ENCODE results near the gene CRYL1.

The CRYL1 gene

DNA sequence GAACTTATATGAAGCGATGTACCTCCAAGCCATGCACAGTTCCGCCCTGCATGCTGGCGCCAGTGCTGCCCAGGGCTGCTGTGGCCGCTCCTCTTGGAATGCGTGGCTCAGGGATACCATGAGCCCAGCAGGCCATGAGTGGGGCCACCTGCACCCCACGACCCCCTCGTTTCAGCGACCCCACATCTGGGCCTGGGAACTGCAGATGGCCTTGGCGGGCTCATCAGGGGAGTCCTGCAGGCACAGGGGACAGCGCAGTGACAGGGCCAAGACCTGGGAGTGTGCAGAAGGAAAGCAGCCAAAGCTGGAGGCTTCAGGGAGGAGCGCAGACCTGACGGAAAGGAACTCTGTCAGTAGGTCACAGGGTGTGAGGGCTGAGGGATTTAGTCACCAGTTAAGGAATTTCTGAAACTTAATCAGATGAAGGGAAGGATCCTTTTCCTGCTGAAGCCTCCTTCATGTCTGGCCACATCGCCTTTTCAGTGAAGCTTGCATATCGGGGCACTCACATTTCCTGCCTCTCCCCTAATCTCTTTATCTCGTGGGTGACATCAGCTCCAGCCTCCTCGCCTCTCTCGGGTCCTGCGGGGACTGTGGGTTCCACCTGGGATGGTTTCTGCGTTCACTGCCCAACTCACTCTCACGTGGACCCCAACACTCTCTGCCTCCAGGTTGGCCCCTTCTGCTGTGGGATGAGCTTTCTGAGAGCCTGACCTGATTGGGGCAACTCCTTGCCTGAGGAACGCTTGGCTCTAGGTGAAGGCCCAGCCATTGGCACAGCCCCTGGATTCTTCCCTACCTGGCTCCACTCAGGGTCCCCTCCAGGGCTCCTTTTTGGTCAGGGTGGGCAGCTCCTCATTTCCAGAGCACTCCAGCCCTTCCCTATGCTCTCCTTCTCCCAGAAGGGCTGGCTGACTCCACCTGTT lies 123.5 kb downstream of the CRYL1 start:
- Histone ChIP-seq H3K36me3 (replicated peaks; ENCODE audit: insufficient read depth, low read length) (no peaks in the 10 kb centered on the region), H3K27ac (ENCODE audit: low read length) (no peak overlapping the region), H3K27me3 (replicated peaks; ENCODE audit: insufficient read depth, low read length) (no peaks in the 10 kb centered on the region), H4K20me1 (ENCODE audit: insufficient read depth, low read length) (no peaks in the 10 kb centered on the region), H3K4me1 (ENCODE audit: low read length) (no peaks in the 10 kb centered on the region), H2AFZ (ENCODE audit: low read length) (no peak overlapping the region), H3K9me3 (replicated peaks; ENCODE audit: insufficient read depth, low read length) (no peaks in the 10 kb centered on the region), H3K4me2 (ENCODE audit: low read depth, low read length) (no peak overlapping the region), H3K9ac (ENCODE audit: low read length) (no peak overlapping the region), H3F3A (ENCODE audit: insufficient read depth, low read length) (no peaks in the 10 kb centered on the region), H3K79me2 (ENCODE audit: low read length) (no peaks in the 10 kb centered on the region), H3K9me2 (replicated peaks; ENCODE audit: insufficient read depth, low read length) (no peaks in the 10 kb centered on the region), H3K4me3 (ENCODE audit: low read length) (no peak overlapping the region)
- DNase-seq, result no peak
- TF ChIP-seq, protein P1, sequence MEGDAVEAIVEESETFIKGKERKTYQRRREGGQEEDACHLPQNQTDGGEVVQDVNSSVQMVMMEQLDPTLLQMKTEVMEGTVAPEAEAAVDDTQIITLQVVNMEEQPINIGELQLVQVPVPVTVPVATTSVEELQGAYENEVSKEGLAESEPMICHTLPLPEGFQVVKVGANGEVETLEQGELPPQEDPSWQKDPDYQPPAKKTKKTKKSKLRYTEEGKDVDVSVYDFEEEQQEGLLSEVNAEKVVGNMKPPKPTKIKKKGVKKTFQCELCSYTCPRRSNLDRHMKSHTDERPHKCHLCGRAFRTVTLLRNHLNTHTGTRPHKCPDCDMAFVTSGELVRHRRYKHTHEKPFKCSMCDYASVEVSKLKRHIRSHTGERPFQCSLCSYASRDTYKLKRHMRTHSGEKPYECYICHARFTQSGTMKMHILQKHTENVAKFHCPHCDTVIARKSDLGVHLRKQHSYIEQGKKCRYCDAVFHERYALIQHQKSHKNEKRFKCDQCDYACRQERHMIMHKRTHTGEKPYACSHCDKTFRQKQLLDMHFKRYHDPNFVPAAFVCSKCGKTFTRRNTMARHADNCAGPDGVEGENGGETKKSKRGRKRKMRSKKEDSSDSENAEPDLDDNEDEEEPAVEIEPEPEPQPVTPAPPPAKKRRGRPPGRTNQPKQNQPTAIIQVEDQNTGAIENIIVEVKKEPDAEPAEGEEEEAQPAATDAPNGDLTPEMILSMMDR (IDR thresholded peaks at IDR 0.05; ENCODE audit: low read length), result no peak
- TF ChIP-seq EZH2 (optimal IDR thresholded peaks at IDR 0.05; ENCODE audit: low read depth, low read length), result no peak
- no peak for TF ChIP-seq EZH2phosphoT487 (IDR thresholded peaks at IDR 0.05; ENCODE audit: low read length)

DNA sequence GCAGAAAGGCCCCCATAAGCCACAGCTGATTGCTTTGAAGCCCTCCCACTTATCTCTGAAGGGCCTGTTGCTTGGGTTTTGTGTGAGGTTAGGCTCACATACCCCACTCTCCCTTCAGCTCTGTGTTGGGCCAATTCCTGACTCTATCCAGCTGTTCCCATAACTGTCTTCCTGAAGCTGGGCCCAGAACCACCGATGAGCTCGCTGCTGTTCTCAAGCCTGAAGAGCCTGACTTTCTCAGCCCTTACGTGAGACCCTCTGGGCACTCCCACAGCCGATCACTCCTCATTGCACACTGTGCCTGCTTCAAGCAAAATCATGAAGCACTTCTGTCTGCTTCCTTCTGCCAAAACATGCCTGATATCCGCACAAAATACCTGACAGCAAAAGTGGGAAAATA lies 124.1 kb downstream of the CRYL1 start:
- Histone ChIP-seq H3K36me3 (replicated peaks; ENCODE audit: insufficient read depth, low read length) (no peaks in the 10 kb centered on the region), H3K9me3 (replicated peaks; ENCODE audit: insufficient read depth, low read length) (no peaks in the 10 kb centered on the region), H3F3A (ENCODE audit: insufficient read depth, low read length) (no peaks in the 10 kb centered on the region), H3K27ac (ENCODE audit: low read length) (no peak overlapping the region), H3K4me1 (ENCODE audit: low read length) (no peaks in the 10 kb centered on the region), H3K79me2 (ENCODE audit: low read length) (no peaks in the 10 kb centered on the region), H3K27me3 (replicated peaks; ENCODE audit: insufficient read depth, low read length) (no peaks in the 10 kb centered on the region), H3K4me2 (ENCODE audit: low read depth, low read length) (no peak overlapping the region), H3K4me3 (ENCODE audit: low read length) (no peak overlapping the region), H2AFZ (ENCODE audit: low read length) (no peak overlapping the region), H4K20me1 (ENCODE audit: insufficient read depth, low read length) (no peaks in the 10 kb centered on the region), H3K9ac (ENCODE audit: low read length) (no peak overlapping the region), H3K9me2 (replicated peaks; ENCODE audit: insufficient read depth, low read length) (no peaks in the 10 kb centered on the region)
- DNase-seq, result no peak
- no peak for TF ChIP-seq EZH2 (optimal IDR thresholded peaks at IDR 0.05; ENCODE audit: low read depth, low read length)
- no peak for TF ChIP-seq EZH2phosphoT487 (IDR thresholded peaks at IDR 0.05; ENCODE audit: low read length)
- TF ChIP-seq, protein P1 (IDR thresholded peaks at IDR 0.05; ENCODE audit: low read length), result no peak

DNA sequence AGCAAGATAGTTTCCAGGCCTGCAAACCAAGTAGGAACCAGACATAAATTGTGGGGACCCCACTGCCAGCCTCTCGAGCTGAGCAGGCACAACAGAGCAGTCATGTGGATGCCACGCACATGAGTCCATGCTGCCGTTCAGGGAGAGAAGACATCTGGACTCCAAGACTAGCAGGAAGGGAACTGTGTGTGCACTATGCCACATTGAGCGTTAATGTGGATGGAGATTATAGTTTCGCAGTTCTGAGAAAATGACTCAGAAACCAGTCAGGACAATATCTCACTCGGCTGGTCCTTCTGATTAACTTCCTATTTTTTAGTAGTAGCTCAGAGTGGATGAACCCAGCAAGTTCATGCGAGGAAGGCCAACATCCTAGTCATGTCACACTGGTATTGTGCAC lies 124.9 kb downstream of the CRYL1 start:
- no peaks in the 10 kb centered on the region for H4K20me1 ChIP-seq (ENCODE audit: insufficient read depth, low read length)
- H3K79me2 ChIP-seq (ENCODE audit: low read length), result no peaks in the 10 kb centered on the region
- no peaks in the 10 kb centered on the region for H3K9me3 ChIP-seq (replicated peaks; ENCODE audit: insufficient read depth, low read length)
- no peaks in the 10 kb centered on the region for H3K36me3 ChIP-seq (replicated peaks; ENCODE audit: insufficient read depth, low read length)
- H3K4me3 ChIP-seq (ENCODE audit: low read length), result no peak overlapping the region
- H3K4me2 ChIP-seq (ENCODE audit: low read depth, low read length), result no peak overlapping the region
- TF ChIP-seq EZH2phosphoT487 (IDR thresholded peaks at IDR 0.05; ENCODE audit: low read length), result no peak
- no peak for TF ChIP-seq EZH2 (optimal IDR thresholded peaks at IDR 0.05; ENCODE audit: low read depth, low read length)
- TF ChIP-seq, protein P1 (IDR thresholded peaks at IDR 0.05; ENCODE audit: low read length), result no peak
- no peaks in the 10 kb centered on the region for H3K9me2 ChIP-seq (replicated peaks; ENCODE audit: insufficient read depth, low read length)
- no peaks in the 10 kb centered on the region for H3F3A ChIP-seq (ENCODE audit: insufficient read depth, low read length)
- no peak overlapping the region for H3K9ac ChIP-seq (ENCODE audit: low read length)
- no peak for DNase-seq
- no peaks in the 10 kb centered on the region for H3K4me1 ChIP-seq (ENCODE audit: low read length)
- H3K27ac ChIP-seq (ENCODE audit: low read length), result no peak overlapping the region
- H2AFZ ChIP-seq (ENCODE audit: low read length), result no peak overlapping the region
- H3K27me3 ChIP-seq (replicated peaks; ENCODE audit: insufficient read depth, low read length), result no peaks in the 10 kb centered on the region

Measured in MM.1S (cell line).